PC-3 (cell line): ENCODE measurements around the gene NCAPG. TPM values are rescaled to one million over a fixed set of nuclear protein-coding genes. Genes with fewer than 3 reads are reported as not detected.

Experiments used
- ATAC-seq: fragments of 200-7000 bp; cut with Tn5 transposase; 2 replicates; pipeline ENCODE4 v1.9.1; 2020; ENCODE audit warnings: mild to moderate bottlenecking, moderate library complexity
- BruUV-seq: library from RNA; stranded (reverse); fragments of 400-500 nt; replicated peaks from 2 replicates; lab custom pipeline; 2021; lab: Mats Ljungman, UMichigan
- CTCF ChIA-PET: fragments of 300-600 bp; sonication (Branson Sonifier 250); formaldehyde crosslinking; loops from one replicate; lab custom pipeline; 2022; ENCODE audit warnings: antibody characterized with exemption; lab: Charles Lee
- POLR2A ChIA-PET: fragments of 300-600 bp; sonication (Branson Sonifier 250); formaldehyde crosslinking; loops from one replicate; lab custom pipeline; 2022; ENCODE audit warnings: antibody characterized with exemption; ENCODE audit not compliant: unreplicated experiment; lab: Charles Lee
- DNase-seq: peaks from one replicate; pipeline ENCODE4 v3.0.0-alpha.2; 2015
- H2AFZ ChIP-seq: fragments of 300-600 bp; sonication (generic); 2 replicates; pipeline ENCODE4 v1.6.0; 2016; ENCODE audit warnings: antibody characterized with exemption, low read length
- H3F3A ChIP-seq: fragments of 300-600 bp; sonication (generic); one replicate; pipeline ENCODE4 v1.6.0; 2017; ENCODE audit warnings: antibody characterized with exemption, low read length, control low read depth, mild to moderate bottlenecking; ENCODE audit not compliant: unreplicated experiment
- H3K27ac ChIP-seq: fragments of 300-600 bp; sonication (generic); 2 replicates; pipeline ENCODE4 v1.5.1; 2016; ENCODE audit warnings: mild to moderate bottlenecking, low read length
- H3K27me3 ChIP-seq: fragments of 300-600 bp; sonication (generic); 2 replicates; pipeline ENCODE4 v1.6.1; 2016; ENCODE audit warnings: low read length, mixed read lengths
- H3K36me3 ChIP-seq: fragments of 300-600 bp; sonication (generic); 2 replicates; pipeline ENCODE4 v1.6.1; 2016; ENCODE audit warnings: low read depth, mixed run types, low read length, mixed read lengths
- H3K4me1 ChIP-seq: fragments of 300-600 bp; sonication (generic); 2 replicates; pipeline ENCODE4 v1.5.1; 2016; ENCODE audit warnings: low read length; ENCODE audit not compliant: insufficient read depth
- H3K4me2 ChIP-seq: fragments of 300-600 bp; sonication (generic); 2 replicates; pipeline ENCODE4 v1.6.0; 2016; ENCODE audit warnings: low read length
- H3K4me3 ChIP-seq: fragments of 300-600 bp; sonication (generic); 2 replicates; pipeline ENCODE4 v1.5.1; 2016; ENCODE audit warnings: mild to moderate bottlenecking, low read length, mixed read lengths
- H3K79me2 ChIP-seq: fragments of 300-600 bp; sonication (generic); 2 replicates; pipeline ENCODE4 v1.6.1; 2017; ENCODE audit warnings: low read length, mixed read lengths
- H3K9ac ChIP-seq: fragments of 300-600 bp; sonication (generic); 2 replicates; pipeline ENCODE4 v1.6.0; 2016; ENCODE audit warnings: mild to moderate bottlenecking, low read length
- H3K9me2 ChIP-seq: fragments of 300-600 bp; sonication (generic); replicated peaks from 2 replicates; pipeline ENCODE4 v1.6.1; 2016; ENCODE audit warnings: mixed run types, low read length, mixed read lengths
- H3K9me3 ChIP-seq: fragments of 300-600 bp; sonication (generic); 2 replicates; pipeline ENCODE4 v1.6.1; 2016; ENCODE audit warnings: low read length, mixed read lengths
- H4K20me1 ChIP-seq: fragments of 300-600 bp; sonication (generic); 2 replicates; pipeline ENCODE4 v1.6.1; 2016; ENCODE audit warnings: low read length, mixed read lengths
- CTCF ChIP-seq: fragments of 300-600 bp; sonication (generic); conservative IDR thresholded peaks from 2 replicates; pipeline ENCODE4 v1.5.1; 2017; ENCODE audit warnings: antibody characterized with exemption, low read depth, mild to moderate bottlenecking, low read length
- EZH2 ChIP-seq: fragments of 300-600 bp; sonication (generic); IDR thresholded peaks from one replicate; pipeline ENCODE4 v1.6.1; 2017; ENCODE audit warnings: antibody characterized with exemption, mild to moderate bottlenecking, low read length; ENCODE audit not compliant: unreplicated experiment
- EZH2phosphoT487 ChIP-seq: fragments of 300-600 bp; sonication (generic); IDR thresholded peaks from 2 replicates; pipeline ENCODE4 v1.6.1; 2018; ENCODE audit warnings: mild to moderate bottlenecking, antibody characterized with exemption, low read length, borderline replicate concordance
- intact Hi-C: fragments of 100-400 bp; cut with micrococcal nuclease; formaldehyde crosslinking; loops from 2 replicates; pipeline ENCODE4 v1.9.0; 2023
- total RNA-seq: library from RNA; depleted of rRNA; stranded (reverse); fragments of >200 nt; gene quantifications from 2 replicates; pipeline ENCODE4 v1.2.3, GENCODE V29; 2014

NCAPG gene
- total RNA-seq, 1 experiment from 2014 or later: 27.6 TPM

GRCh38 chr4:17869327-17869726, 58.5 kb downstream of the NCAPG start:
- no peak overlapping the region for H3K4me2 ChIP-seq
- DNase-seq (no peak), ATAC-seq (no peak)
- ChIA-PET POLR2A (interaction anchor here (0.5 kb wide), 1 partner anchor 14 kb away, joined by 5 read pairs; no protein-coding TSS in a partner anchor), CTCF (no interaction called here)
- no peaks in the 10 kb centered on the region for H3K9me2 ChIP-seq
- no peaks in the 10 kb centered on the region for H3K27me3 ChIP-seq
- H3K27ac ChIP-seq: no peak overlapping the region
- H4K20me1 ChIP-seq: no peaks in the 10 kb centered on the region
- no peaks in the 10 kb centered on the region for H3K9me3 ChIP-seq
- H3F3A ChIP-seq: no peaks in the 10 kb centered on the region
- H2AFZ ChIP-seq: no peak overlapping the region
- no peaks in the 10 kb centered on the region for H3K36me3 ChIP-seq
- H3K4me1 ChIP-seq: no peaks in the 10 kb centered on the region
- H3K4me3 ChIP-seq: no peak overlapping the region
- intact Hi-C loops: no loop called here
- TF ChIP-seq CTCF (no peak), EZH2 (no peak), EZH2phosphoT487 (no peak)
- no peaks in the 10 kb centered on the region for H3K79me2 ChIP-seq
- no TSS peak for BruUV-seq
- no peak overlapping the region for H3K9ac ChIP-seq

- TF ChIP-seq CTCF (no peak), EZH2 (no peak), EZH2phosphoT487 (no peak)
- H3K27ac ChIP-seq: no peak overlapping the region
- no peaks in the 10 kb centered on the region for H3K36me3 ChIP-seq
- ChIA-PET CTCF (no interaction called here), POLR2A (no interaction called here)
- no peaks in the 10 kb centered on the region for H3F3A ChIP-seq
- no peaks in the 10 kb centered on the region for H3K4me1 ChIP-seq
- DNase-seq (no peak), ATAC-seq (no peak)
- no peak overlapping the region for H2AFZ ChIP-seq
- H3K4me2 ChIP-seq: no peak overlapping the region
- no peaks in the 10 kb centered on the region for H3K9me3 ChIP-seq
- no peak overlapping the region for H3K4me3 ChIP-seq
- H3K9me2 ChIP-seq: no peaks in the 10 kb centered on the region
- no peaks in the 10 kb centered on the region for H3K27me3 ChIP-seq
- H3K9ac ChIP-seq: no peak overlapping the region
- no peaks in the 10 kb centered on the region for H3K79me2 ChIP-seq
- intact Hi-C loops: no loop called here
- no TSS peak for BruUV-seq
- H4K20me1 ChIP-seq: no peaks in the 10 kb centered on the region
Observed at GRCh38 chr4:17875402-17876070, 64.8 kb downstream of the NCAPG start.

- no peaks in the 10 kb centered on the region for H3K9me2 ChIP-seq
Observed at GRCh38 chr4:17876943-17877342, 66.2 kb downstream of the NCAPG start.

More at GRCh38 chr4:17876943-17877342, 66.2 kb downstream of the NCAPG start:
- Histone ChIP-seq H3K4me1 (no peaks in the 10 kb centered on the region), H3K79me2 (no peaks in the 10 kb centered on the region), H3K27ac (no peak overlapping the region), H4K20me1 (no peaks in the 10 kb centered on the region), H3K4me2 (no peak overlapping the region), H3K36me3 (no peaks in the 10 kb centered on the region), H3K27me3 (no peaks in the 10 kb centered on the region), H2AFZ (no peak overlapping the region), H3K9me3 (no peaks in the 10 kb centered on the region), H3K9ac (no peak overlapping the region), H3K4me3 (no peak overlapping the region), H3F3A (no peaks in the 10 kb centered on the region)
- CTCF ChIA-PET: no interaction called here
- POLR2A ChIA-PET: no interaction called here
- no peak for ATAC-seq
- intact Hi-C loops: no loop called here
- no peak for DNase-seq
- TF ChIP-seq EZH2: no peak
- no TSS peak for BruUV-seq
